GM19397 (cell line): ENCODE measurements around the gene RPS2.

Source experiments
- ATAC-seq: cut with Tn5 transposase; IDR thresholded peaks from one replicate; pipeline ENCODE4 v1.9.1; 2021; ENCODE audit warnings: mild to moderate bottlenecking, moderate library complexity; ENCODE audit not compliant: unreplicated experiment

RPS2 gene

DNA sequence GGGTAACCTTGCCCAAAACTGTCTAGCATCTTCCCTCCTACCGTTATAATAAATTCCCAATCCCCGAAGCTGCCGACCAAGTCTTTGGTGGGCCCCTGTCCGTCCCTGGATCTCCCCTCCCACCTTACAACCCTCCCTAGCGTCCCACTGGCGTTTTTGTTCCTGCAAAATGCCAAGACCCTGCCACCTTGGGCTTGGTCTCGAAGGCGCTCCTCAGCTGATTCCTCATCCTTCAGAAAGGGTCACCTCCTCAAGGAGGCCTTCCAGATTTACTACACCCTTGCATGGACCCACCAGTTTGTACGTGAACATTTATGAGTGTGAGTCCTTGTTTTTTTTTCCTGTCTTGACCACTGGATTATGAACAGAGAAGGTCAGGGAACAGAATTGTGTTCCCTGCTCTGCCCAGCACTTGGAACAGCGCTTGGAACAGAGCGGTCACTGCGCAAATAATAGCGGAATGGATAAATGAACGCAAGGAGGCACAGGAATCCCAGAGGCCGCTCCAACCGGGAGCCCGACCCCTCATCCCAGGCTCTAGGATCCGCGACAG, 18.4 kb upstream of the RPS2 start:
- ATAC-seq, result no peak

DNA sequence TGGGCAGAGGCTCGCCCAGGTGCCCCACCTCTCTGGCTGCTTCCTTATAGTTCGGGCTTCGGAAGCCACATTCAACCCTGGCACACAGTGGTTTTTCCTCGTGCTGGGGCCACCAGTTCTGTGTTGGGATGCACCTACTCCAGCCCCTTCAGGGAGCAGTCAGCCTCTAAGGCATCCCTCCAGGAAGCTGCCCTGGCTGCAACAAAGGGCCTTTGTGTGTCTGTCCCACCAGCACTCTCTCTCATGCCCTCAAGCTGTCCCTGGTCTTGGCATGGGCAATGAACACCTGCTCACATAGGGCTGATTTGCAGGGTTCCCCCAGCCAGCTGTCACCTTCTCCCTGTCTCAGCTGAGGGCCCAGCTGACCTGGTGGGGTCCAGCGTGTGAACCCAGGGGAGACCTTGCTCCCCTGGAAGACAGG, 17.4 kb upstream of the RPS2 start:
- no peak for ATAC-seq

- ATAC-seq, result no peak
These were observed 16.8 kb upstream of the RPS2 start, which contains the start of gene NOXO1 for GRCh38 chr16:1981398-1981836. NOXO1 (minus strand) TSS chr16:1981469; CDS start chr16:1981179, 290 bp downstream.

DNA sequence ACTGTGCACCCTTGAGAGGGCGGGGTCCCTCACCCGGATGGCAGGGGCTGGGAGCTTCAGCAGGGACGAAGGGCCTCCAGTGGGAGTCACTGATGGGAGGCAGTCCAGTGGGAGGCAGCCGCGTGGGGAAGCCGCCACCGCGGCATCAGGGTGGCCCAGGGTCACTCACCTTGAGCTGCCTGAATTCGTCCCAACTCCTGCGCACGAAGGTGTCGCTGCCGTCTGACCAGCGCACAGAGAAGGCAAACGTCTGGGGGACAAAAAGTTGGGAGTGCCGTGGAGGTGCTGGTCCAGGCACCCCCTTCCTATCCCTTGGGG, 16.1 kb upstream of the RPS2 start:
- no peak for ATAC-seq

DNA sequence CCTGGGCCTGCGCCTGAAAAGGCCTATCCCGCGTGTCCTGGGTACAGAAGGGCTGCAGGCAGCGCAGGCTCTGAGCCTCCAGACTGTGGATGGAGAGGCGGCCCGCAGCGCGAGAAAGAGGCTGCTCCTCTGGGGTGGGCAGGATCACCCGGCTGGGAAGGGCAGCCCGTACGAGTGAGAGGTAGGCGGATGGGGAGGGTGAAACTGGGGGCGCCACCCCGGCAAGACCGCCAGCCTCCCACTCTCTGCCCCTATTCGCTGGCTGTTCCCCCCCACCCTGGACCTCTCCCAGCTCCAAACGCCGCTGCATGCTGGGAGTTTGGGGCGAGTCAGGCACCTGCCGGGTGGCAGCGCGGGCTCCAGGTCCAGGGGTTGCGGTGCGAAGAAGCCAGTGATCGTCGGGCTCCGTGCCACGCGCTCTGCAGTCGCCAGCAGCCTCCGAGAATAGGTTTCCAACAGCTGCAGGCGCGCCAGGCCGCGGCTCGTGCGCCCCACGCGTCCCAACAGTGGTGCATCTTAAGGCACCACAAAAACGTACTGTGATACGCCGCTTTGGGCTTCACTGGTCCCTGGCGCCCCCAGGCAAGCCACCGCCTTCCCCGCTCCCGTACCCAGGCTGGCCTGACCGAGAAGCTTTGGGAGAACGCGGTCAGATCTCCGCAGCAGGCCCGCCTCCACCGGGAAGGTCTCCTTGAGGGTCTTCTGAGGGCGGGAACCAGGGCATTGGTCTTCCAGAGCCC, 15.6 kb upstream of the RPS2 start:
- no peak for ATAC-seq

DNA sequence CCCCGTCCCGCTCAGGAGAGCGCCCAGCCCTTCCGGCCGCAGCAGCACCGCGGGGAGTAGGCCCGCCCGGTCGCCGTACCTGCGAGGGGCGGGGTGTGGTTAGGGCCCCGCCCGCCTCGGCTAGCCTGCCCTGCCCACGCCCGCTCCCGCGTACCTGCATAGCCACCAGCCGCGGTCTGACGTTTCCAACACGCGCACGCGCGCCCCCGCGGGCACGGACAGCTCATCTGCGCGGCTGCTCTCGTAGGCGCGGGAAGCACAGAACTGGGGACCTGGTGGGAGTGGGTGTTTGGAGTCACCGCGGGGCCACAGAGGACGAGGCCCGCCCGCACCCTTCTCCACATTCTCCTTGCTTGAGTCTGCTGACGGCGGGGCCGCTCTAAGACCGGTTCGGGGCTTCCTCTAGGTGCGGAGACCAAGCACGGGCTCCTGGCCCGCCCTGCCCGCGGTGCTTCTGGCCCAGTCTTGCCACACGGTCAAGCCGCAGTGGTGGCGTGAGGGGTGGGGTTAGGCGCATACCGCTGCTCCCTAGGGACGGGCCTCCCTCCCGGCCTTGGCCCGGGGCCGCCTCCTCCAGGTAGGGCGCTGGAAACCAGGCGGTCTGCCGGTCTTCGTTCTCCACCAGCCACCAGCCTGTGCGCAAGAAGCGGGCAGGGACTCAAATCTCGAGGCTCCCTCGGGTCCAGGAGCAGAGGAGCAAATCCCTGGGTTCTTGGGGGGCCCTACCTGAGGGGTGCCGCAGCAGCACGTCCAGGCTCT, 14.8 kb upstream of the RPS2 start:
- ATAC-seq, result no peak

GRCh38 chr16:1978476-1979120, 14.0 kb upstream of the RPS2 start:
- no peak for ATAC-seq

DNA sequence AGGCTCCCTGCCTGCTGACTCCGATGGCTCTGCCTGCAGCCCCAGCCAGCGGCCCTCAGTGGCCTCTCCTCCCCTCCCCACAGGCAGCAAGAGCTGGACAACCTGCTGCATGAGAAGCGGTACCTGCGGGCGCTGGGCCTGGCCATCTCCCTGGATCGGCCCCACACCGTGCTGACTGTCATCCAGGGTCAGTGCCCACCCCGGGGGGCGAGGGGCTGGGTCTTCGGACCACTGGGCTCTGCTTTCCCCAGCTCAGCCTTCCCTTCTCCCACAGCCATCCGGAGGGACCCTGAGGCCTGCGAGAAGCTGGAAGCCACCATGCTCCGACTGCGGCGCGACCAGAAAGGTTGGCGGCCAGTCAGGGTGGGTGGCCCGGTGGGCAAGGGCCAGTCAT, 13.2 kb upstream of the RPS2 start:
- no peak for ATAC-seq

- ATAC-seq, result no peak
These were observed 12.6 kb upstream of the RPS2 start for GRCh38 chr16:1976951-1977874.

GRCh38 chr16:1976216-1976520, 11.5 kb upstream of the RPS2 start:
- ATAC-seq, result no peak

DNA sequence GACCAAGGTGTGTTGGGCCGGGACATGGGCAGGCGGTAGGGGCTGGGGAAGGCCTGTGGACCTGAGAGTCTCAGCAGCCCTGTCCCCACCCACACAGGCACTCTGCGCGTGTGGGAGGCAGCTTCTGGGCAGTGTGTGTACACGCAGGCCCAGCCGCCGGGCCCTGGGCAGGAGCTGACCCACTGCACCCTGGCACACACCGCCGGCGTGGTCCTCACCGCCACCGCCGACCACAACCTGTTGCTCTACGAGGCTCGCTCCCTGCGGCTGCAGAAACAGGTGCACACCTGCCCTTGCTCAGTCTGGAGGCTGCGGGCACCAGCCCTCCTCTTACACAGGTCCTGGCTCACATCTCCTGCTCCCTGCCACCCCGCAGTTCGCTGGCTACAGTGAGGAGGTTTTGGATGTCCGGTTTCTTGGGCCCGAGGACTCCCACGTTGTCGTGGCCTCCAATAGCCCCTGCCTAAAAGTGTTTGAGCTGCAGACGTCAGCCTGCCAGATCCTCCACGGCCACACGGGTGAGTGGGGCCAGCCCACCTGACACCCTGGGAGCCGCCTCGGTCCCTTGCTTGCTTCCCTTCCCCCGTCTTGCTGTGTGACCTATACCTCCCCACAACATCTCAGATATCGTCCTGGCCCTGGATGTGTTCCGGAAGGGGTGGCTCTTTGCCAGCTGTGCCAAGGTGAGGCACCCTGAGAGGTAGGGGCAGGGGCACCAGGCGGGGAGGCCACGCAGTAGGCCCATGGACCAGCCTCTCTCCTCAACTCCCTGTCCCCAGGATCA, 11.0 kb upstream of the RPS2 start:
- ATAC-seq, result no peak

GRCh38 chr16:1974157-1975070, 9.8 kb upstream of the RPS2 start:
- no peak for ATAC-seq

DNA sequence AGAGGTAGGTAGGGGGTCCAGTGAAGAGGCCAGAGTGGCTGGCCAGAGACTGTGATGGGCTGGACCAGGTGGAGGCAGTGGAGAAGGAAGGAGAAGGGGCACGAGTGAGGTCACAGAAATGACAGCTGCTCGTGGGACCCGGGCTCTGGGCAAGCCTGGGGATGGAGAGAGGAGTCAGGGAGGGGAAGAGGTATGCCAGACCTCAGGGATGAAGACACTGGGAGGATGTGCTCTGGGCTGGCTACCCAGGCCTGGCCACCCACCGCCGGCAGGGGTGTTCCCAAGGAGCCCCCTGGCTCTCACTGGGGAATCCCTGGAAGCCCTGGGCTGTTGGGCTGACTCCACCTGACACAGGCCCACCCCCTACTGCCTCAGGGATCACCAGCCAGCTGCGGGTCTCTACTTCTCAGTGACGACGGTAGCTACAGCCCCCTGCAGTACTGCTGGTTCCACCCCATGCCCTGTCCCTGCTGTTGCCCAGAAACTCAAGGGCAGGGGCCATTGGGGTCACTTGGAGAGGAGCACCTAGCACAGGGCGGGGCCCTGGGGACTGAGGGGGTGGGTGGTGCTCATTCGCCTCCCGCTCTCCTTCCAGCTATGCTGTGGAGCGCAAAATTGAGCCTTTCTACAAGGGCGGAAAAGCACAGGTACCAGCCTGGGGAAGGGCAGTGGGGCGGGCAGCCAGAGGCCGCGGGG, 9.0 kb upstream of the RPS2 start:
- no peak for ATAC-seq

GRCh38 chr16:1972490-1972877, 7.9 kb upstream of the RPS2 start:
- no peak for ATAC-seq

DNA sequence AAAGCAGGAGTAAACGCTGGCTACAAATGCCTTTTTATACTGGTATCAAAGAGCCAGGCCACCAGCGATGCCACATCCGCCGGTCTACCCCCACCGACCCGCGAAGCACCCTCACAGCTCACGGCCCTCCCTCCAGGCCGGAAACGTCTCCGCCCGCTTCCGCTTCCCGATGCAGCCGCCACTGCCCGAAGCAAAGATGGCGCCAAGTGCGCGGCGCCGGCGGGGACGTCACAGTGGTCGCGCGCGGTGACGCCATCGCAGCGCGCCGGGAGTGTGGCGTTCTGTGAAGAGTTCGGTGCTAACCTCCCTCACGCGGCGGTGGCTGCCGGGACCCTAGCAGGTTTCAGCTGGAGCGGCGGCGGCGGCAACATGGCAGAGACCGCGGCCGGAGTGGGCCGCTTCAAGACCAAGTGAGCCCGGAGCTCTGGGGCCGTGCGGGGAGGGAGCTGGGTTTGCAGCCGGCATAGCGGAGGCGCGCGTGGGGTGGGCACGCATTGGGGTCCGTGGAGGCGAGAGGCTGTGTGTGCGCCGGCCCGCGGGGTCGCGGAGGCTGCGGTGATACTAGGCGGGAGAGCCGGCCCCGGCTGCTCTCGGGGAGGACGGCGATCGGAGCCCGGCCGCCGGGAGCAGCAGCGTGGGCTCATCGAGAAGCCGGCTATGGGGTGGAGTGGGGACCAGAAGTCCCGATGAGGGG, 7.3 kb upstream of the RPS2 start, which contains the start of gene TBL3:
TSS of gene TBL3 (plus strand) at position 258 of the 694 bp plus-strand sequence. CDS start at position 370, 112 bp downstream.
- peak; percentile 80 for ATAC-seq

- ATAC-seq, result no peak
These were observed 3.7 kb upstream of the RPS2 start for GRCh38 chr16:1968146-1968953.

DNA sequence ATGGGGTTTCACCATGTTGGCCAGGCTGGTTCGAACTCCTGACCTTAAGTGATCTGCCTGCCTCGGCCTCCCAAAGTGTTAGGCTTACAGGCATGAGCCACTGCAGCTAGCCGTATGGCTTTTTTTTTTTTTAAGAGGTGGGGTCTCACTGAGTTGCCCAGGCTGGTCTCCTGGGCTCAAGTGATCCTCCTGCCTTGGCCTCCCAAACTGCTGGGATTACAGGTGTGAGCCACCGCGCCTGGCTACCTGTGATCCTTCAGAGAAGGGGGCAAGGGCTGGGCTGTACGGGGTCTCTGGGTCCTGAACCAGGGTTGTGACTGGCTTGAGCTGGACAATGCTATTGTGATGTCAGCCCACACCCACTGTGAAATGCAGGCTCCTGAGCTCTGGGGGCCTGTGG, 1.8 kb upstream of the RPS2 start, which contains the start of gene RNF151:
TSS of gene RNF151 (plus strand) at position 397 of the 400 bp plus-strand sequence. CDS start 26 bp downstream, outside the sequence.
- no peak for ATAC-seq
